NCI-H1417 (cell line): ENCODE measurements around the gene ZNF845.
"Not testable (repeated sequence)": the region's sequence is repeated elsewhere in the genome, so short reads cannot be mapped to it uniquely, and the experiment has no call there.

Source experiments
- DNase-seq, 3 experiments: peaks; one replicate each; lab custom pipeline; 2025; lab: John Stamatoyannopoulos, UW

The ZNF845 gene

GRCh38 chr19:53333463-53334449 is at the start of gene ZNF845:
Gene ZNF845 (plus strand): TSS chr19:53333749. CDS start chr19:53341308, 7,559 bp downstream.
- DNase-seq = peak; percentile 89 to 94 (median 94)

- no peak for DNase-seq
Observed at GRCh38 chr19:53285087-53285486, 48.5 kb upstream of the ZNF845 start.

GRCh38 chr19:53290758-53291549 is 42.6 kb upstream of the ZNF845 start:
- no peak for DNase-seq

- DNase-seq = no peak
Observed at GRCh38 chr19:53294786-53295441, 38.6 kb upstream of the ZNF845 start.

- not testable (repeated sequence) for DNase-seq
Observed at GRCh38 chr19:53301341-53301740, 32.2 kb upstream of the ZNF845 start.

GRCh38 chr19:53308339-53308811 is 25.2 kb upstream of the ZNF845 start:
- DNase-seq = peak in 1 of 3 experiments; percentile 50

GRCh38 chr19:53311044-53311443 is 22.5 kb upstream of the ZNF845 start:
- DNase-seq = no peak

- no peak for DNase-seq
Observed at GRCh38 chr19:53311897-53312296, 21.7 kb upstream of the ZNF845 start.

- peak in 1 of 3 experiments; percentile 20 for DNase-seq
Observed at GRCh38 chr19:53328967-53329366, 4.6 kb upstream of the ZNF845 start.

- no peak for DNase-seq
Observed at GRCh38 chr19:53332484-53332883, 1.1 kb upstream of the ZNF845 start.

- no peak for DNase-seq
Observed at GRCh38 chr19:53333066-53333462, 485 bp upstream of the ZNF845 start.

GRCh38 chr19:53344403-53344802 is 10.9 kb downstream of the ZNF845 start:
- DNase-seq = not testable (repeated sequence)

GRCh38 chr19:53355739-53356138 is 22.2 kb downstream of the ZNF845 start:
- DNase-seq = no peak

- no peak for DNase-seq
Observed at GRCh38 chr19:53357821-53358581, 24.5 kb downstream of the ZNF845 start.

- not testable (repeated sequence) for DNase-seq
Observed at GRCh38 chr19:53360056-53360455, 26.5 kb downstream of the ZNF845 start.

- peak; percentile 90 to 96 (median 95) for DNase-seq
Observed at GRCh38 chr19:53365134-53365898, 31.8 kb downstream of the ZNF845 start, which contains the start of gene ZNF525. Gene ZNF525 (plus strand): TSS chr19:53365705. CDS start chr19:53372282, 6,577 bp downstream.

GRCh38 chr19:53365899-53366493 is 32.4 kb downstream of the ZNF845 start:
- peak in 2 of 3 experiments; percentile 78 to 81 for DNase-seq

- DNase-seq = no peak
Observed at GRCh38 chr19:53372196-53372595, 38.6 kb downstream of the ZNF845 start.

GRCh38 chr19:53374288-53374687 is 40.7 kb downstream of the ZNF845 start:
- DNase-seq = no peak

- DNase-seq = no peak
Observed at GRCh38 chr19:53374743-53375142, 41.2 kb downstream of the ZNF845 start.
